PC-3 (cell line): ENCODE results near the gene PNLDC1. TPM values are rescaled to one million over a fixed set of nuclear protein-coding genes. Genes with fewer than 3 reads are reported as not detected.

ENCODE experiments used
- ATAC-seq: fragments of 200-7000 bp; cut with Tn5 transposase; 2 replicates; pipeline ENCODE4 v1.9.1; 2020; ENCODE audit warnings: mild to moderate bottlenecking, moderate library complexity
- BruUV-seq: library from RNA; stranded (reverse); fragments of 400-500 nt; replicated peaks from 2 replicates; lab custom pipeline; 2021; lab: Mats Ljungman, UMichigan
- CTCF ChIA-PET: fragments of 300-600 bp; sonication (Branson Sonifier 250); formaldehyde crosslinking; loops from one replicate; lab custom pipeline; 2022; ENCODE audit warnings: antibody characterized with exemption; lab: Charles Lee
- POLR2A ChIA-PET: fragments of 300-600 bp; sonication (Branson Sonifier 250); formaldehyde crosslinking; loops from one replicate; lab custom pipeline; 2022; ENCODE audit warnings: antibody characterized with exemption; ENCODE audit not compliant: unreplicated experiment; lab: Charles Lee
- DNase-seq: peaks from one replicate; pipeline ENCODE4 v3.0.0-alpha.2; 2015
- H2AFZ ChIP-seq: fragments of 300-600 bp; sonication (generic); 2 replicates; pipeline ENCODE4 v1.6.0; 2016; ENCODE audit warnings: antibody characterized with exemption, low read length
- H3F3A ChIP-seq: fragments of 300-600 bp; sonication (generic); one replicate; pipeline ENCODE4 v1.6.0; 2017; ENCODE audit warnings: antibody characterized with exemption, low read length, control low read depth, mild to moderate bottlenecking; ENCODE audit not compliant: unreplicated experiment
- H3K27ac ChIP-seq: fragments of 300-600 bp; sonication (generic); 2 replicates; pipeline ENCODE4 v1.5.1; 2016; ENCODE audit warnings: mild to moderate bottlenecking, low read length
- H3K27me3 ChIP-seq: fragments of 300-600 bp; sonication (generic); 2 replicates; pipeline ENCODE4 v1.6.1; 2016; ENCODE audit warnings: low read length, mixed read lengths
- H3K36me3 ChIP-seq: fragments of 300-600 bp; sonication (generic); 2 replicates; pipeline ENCODE4 v1.6.1; 2016; ENCODE audit warnings: low read depth, mixed run types, low read length, mixed read lengths
- H3K4me1 ChIP-seq: fragments of 300-600 bp; sonication (generic); 2 replicates; pipeline ENCODE4 v1.5.1; 2016; ENCODE audit warnings: low read length; ENCODE audit not compliant: insufficient read depth
- H3K4me2 ChIP-seq: fragments of 300-600 bp; sonication (generic); 2 replicates; pipeline ENCODE4 v1.6.0; 2016; ENCODE audit warnings: low read length
- H3K4me3 ChIP-seq: fragments of 300-600 bp; sonication (generic); 2 replicates; pipeline ENCODE4 v1.5.1; 2016; ENCODE audit warnings: mild to moderate bottlenecking, low read length, mixed read lengths
- H3K79me2 ChIP-seq: fragments of 300-600 bp; sonication (generic); 2 replicates; pipeline ENCODE4 v1.6.1; 2017; ENCODE audit warnings: low read length, mixed read lengths
- H3K9ac ChIP-seq: fragments of 300-600 bp; sonication (generic); 2 replicates; pipeline ENCODE4 v1.6.0; 2016; ENCODE audit warnings: mild to moderate bottlenecking, low read length
- H3K9me2 ChIP-seq: fragments of 300-600 bp; sonication (generic); replicated peaks from 2 replicates; pipeline ENCODE4 v1.6.1; 2016; ENCODE audit warnings: mixed run types, low read length, mixed read lengths
- H3K9me3 ChIP-seq: fragments of 300-600 bp; sonication (generic); 2 replicates; pipeline ENCODE4 v1.6.1; 2016; ENCODE audit warnings: low read length, mixed read lengths
- H4K20me1 ChIP-seq: fragments of 300-600 bp; sonication (generic); 2 replicates; pipeline ENCODE4 v1.6.1; 2016; ENCODE audit warnings: low read length, mixed read lengths
- CTCF ChIP-seq: fragments of 300-600 bp; sonication (generic); conservative IDR thresholded peaks from 2 replicates; pipeline ENCODE4 v1.5.1; 2017; ENCODE audit warnings: antibody characterized with exemption, low read depth, mild to moderate bottlenecking, low read length
- EZH2 ChIP-seq: fragments of 300-600 bp; sonication (generic); IDR thresholded peaks from one replicate; pipeline ENCODE4 v1.6.1; 2017; ENCODE audit warnings: antibody characterized with exemption, mild to moderate bottlenecking, low read length; ENCODE audit not compliant: unreplicated experiment
- EZH2phosphoT487 ChIP-seq: fragments of 300-600 bp; sonication (generic); IDR thresholded peaks from 2 replicates; pipeline ENCODE4 v1.6.1; 2018; ENCODE audit warnings: mild to moderate bottlenecking, antibody characterized with exemption, low read length, borderline replicate concordance
- intact Hi-C: fragments of 100-400 bp; cut with micrococcal nuclease; formaldehyde crosslinking; loops from 2 replicates; pipeline ENCODE4 v1.9.0; 2023
- total RNA-seq: library from RNA; depleted of rRNA; stranded (reverse); fragments of >200 nt; gene quantifications from 2 replicates; pipeline ENCODE4 v1.2.3, GENCODE V29; 2014

Gene PNLDC1
- total RNA-seq, 1 experiment from 2014 or later = not detected

- ChIA-PET POLR2A (no interaction called here), CTCF (no interaction called here)
- H3K9me3 ChIP-seq = no peaks in the 10 kb centered on the region
- H3K9ac ChIP-seq = no peak overlapping the region
- ATAC-seq (no peak), DNase-seq (no peak)
- no peaks in the 10 kb centered on the region for H3K9me2 ChIP-seq
- TF ChIP-seq EZH2 = no peak
- H3K27ac ChIP-seq = no peak overlapping the region
- no peak overlapping the region for H3K4me3 ChIP-seq
- no peaks in the 10 kb centered on the region for H3K79me2 ChIP-seq
- H3K36me3 ChIP-seq = no peaks in the 10 kb centered on the region
- no peaks in the 10 kb centered on the region for H3F3A ChIP-seq
- no peaks in the 10 kb centered on the region for H3K27me3 ChIP-seq
- H2AFZ ChIP-seq = no peak overlapping the region
- H3K4me1 ChIP-seq = no peaks in the 10 kb centered on the region
- H3K4me2 ChIP-seq = no peak overlapping the region
- no peaks in the 10 kb centered on the region for H4K20me1 ChIP-seq
- BruUV-seq = no TSS peak
- intact Hi-C loops = no loop called here
Measured at GRCh38 chr6:159826004-159826403, 25.9 kb downstream of the PNLDC1 start.

GRCh38 chr6:159826968-159827647, 27.0 kb downstream of the PNLDC1 start:
- CTCF ChIA-PET = no interaction called here

GRCh38 chr6:159828074-159828473, 28.0 kb downstream of the PNLDC1 start:
- Histone ChIP-seq H3K9me2 (no peaks in the 10 kb centered on the region), H4K20me1 (no peaks in the 10 kb centered on the region), H3K9me3 (no peaks in the 10 kb centered on the region), H3K4me1 (no peaks in the 10 kb centered on the region), H2AFZ (no peak overlapping the region), H3K4me2 (no peak overlapping the region), H3K79me2 (no peaks in the 10 kb centered on the region), H3F3A (no peaks in the 10 kb centered on the region), H3K4me3 (no peak overlapping the region), H3K9ac (no peak overlapping the region), H3K27me3 (no peaks in the 10 kb centered on the region), H3K36me3 (no peaks in the 10 kb centered on the region), H3K27ac (no peak overlapping the region)
- TF ChIP-seq EZH2phosphoT487 (no peak), CTCF (no peak), EZH2 (no peak)
- DNase-seq = no peak
- intact Hi-C loops = no loop called here
- ATAC-seq = no peak
- POLR2A ChIA-PET = no interaction called here
- CTCF ChIA-PET = no interaction called here
- BruUV-seq = no TSS peak

More at GRCh38 chr6:159826968-159827647, 27.0 kb downstream of the PNLDC1 start:
- H3K36me3 ChIP-seq = no peaks in the 10 kb centered on the region
- H3K4me3 ChIP-seq = no peak overlapping the region
- H3K79me2 ChIP-seq = no peaks in the 10 kb centered on the region
- ATAC-seq = no peak
- no peak overlapping the region for H3K9ac ChIP-seq
- H3K27me3 ChIP-seq = no peaks in the 10 kb centered on the region
- no peak for DNase-seq
- TF ChIP-seq CTCF (no peak), EZH2 (no peak), EZH2phosphoT487 (no peak)
- no peak overlapping the region for H3K27ac ChIP-seq
- H3K4me1 ChIP-seq = no peaks in the 10 kb centered on the region
- H3K4me2 ChIP-seq = no peak overlapping the region
- no peaks in the 10 kb centered on the region for H4K20me1 ChIP-seq
- POLR2A ChIA-PET = no interaction called here
- H3F3A ChIP-seq = no peaks in the 10 kb centered on the region
- H2AFZ ChIP-seq = no peak overlapping the region
- H3K9me3 ChIP-seq = no peaks in the 10 kb centered on the region
- intact Hi-C loops = no loop called here
- BruUV-seq = no TSS peak
- no peaks in the 10 kb centered on the region for H3K9me2 ChIP-seq
